Caco-2 (cell line): ENCODE measurements around the gene KDELR3. TPM values are rescaled to one million over a fixed set of nuclear protein-coding genes. Genes with fewer than 3 reads are reported as not detected.

Source experiments
- BruUV-seq: library from RNA; stranded (reverse); fragments of 400-500 nt; replicated peaks from 2 replicates; lab custom pipeline; 2021; lab: Mats Ljungman, UMichigan
- CTCF ChIA-PET: fragments of 300-600 bp; sonication (Branson Sonifier 250); formaldehyde crosslinking; loops from one replicate; lab custom pipeline; 2022; ENCODE audit warnings: antibody characterized with exemption; lab: Charles Lee
- POLR2A ChIA-PET: fragments of 300-600 bp; sonication (Branson Sonifier 250); formaldehyde crosslinking; loops from one replicate; lab custom pipeline; 2022; ENCODE audit warnings: antibody characterized with exemption; lab: Charles Lee
- DNase-seq, 2 experiments: peaks; one replicate each; pipeline versions ENCODE4 v3.0.0 to v3.0.0-alpha.2; 2020 to 2022
- H3K27me3 ChIP-seq: replicated peaks from 2 replicates; pipeline ENCODE4 v1.6.0; 2011; ENCODE audit warnings: low read length; ENCODE audit not compliant: control insufficient read depth, insufficient read depth
- H3K36me3 ChIP-seq: 2 replicates; pipeline ENCODE4 v1.5.1; 2011; ENCODE audit warnings: low read length; ENCODE audit not compliant: control insufficient read depth, insufficient read depth
- H3K4me1 ChIP-seq: fragments of 250-450 bp; sonication (Bioruptor Pico); 2 replicates; pipeline ENCODE4 v1.5.1; 2020; ENCODE audit warnings: mild to moderate bottlenecking
- H3K4me3 ChIP-seq: 2 replicates; pipeline ENCODE4 v1.5.1; 2011; ENCODE audit warnings: low read depth, mild to moderate bottlenecking, control low read depth, low read length
- H3K9me3 ChIP-seq: fragments of 250-450 bp; sonication (Bioruptor Pico); 2 replicates; pipeline ENCODE4 v1.5.1; 2020; ENCODE audit warnings: mild to moderate bottlenecking, moderate library complexity
- H3K27ac Mint-ChIP-seq: one replicate; pipeline ENCODE4 v1.8.0; 2022; ENCODE audit warnings: mixed read lengths; ENCODE audit not compliant: unreplicated experiment
- H3K27me3 Mint-ChIP-seq: one replicate; pipeline ENCODE4 v1.8.0; 2022; ENCODE audit warnings: mixed read lengths; ENCODE audit not compliant: insufficient read depth, unreplicated experiment
- H3K36me3 Mint-ChIP-seq: one replicate; pipeline ENCODE4 v1.8.0; 2022; ENCODE audit warnings: mild to moderate bottlenecking, mixed read lengths; ENCODE audit not compliant: insufficient read depth, unreplicated experiment
- H3K4me1 Mint-ChIP-seq: one replicate; pipeline ENCODE4 v1.8.0; 2022; ENCODE audit warnings: low read depth, mixed read lengths; ENCODE audit not compliant: unreplicated experiment
- H3K4me3 Mint-ChIP-seq: one replicate; pipeline ENCODE4 v1.8.0; 2022; ENCODE audit warnings: mild to moderate bottlenecking, moderate library complexity, mixed read lengths; ENCODE audit not compliant: unreplicated experiment
- H3K9me3 Mint-ChIP-seq: one replicate; pipeline ENCODE4 v1.8.0; 2022; ENCODE audit warnings: mixed read lengths; ENCODE audit not compliant: unreplicated experiment
- CTCF ChIP-seq, 2 experiments: fragments of 200-600 bp in 1 of 2; IDR thresholded peaks; 1 replicate in 1 of 2; 2 replicates in 1 of 2; pipeline versions ENCODE4 v1.5.1 to v1.8.0; 2011 to 2022; ENCODE audit warnings: antibody characterized with exemption in 1 of 2, control low read depth in 1 of 2, inconsistent platforms in 1 of 2, low read depth in 1 of 2, low read length in 1 of 2, mild to moderate bottlenecking in 1 of 2, moderate library complexity in 1 of 2; ENCODE audit not compliant: insufficient read depth in 1 of 2, severe bottlenecking in 1 of 2, unreplicated experiment in 1 of 2
- intact Hi-C: fragments of 100-400 bp; cut with micrococcal nuclease; formaldehyde crosslinking; loops from one replicate; pipeline ENCODE4 v1.10.0; 2022; ENCODE audit not compliant: unreplicated experiment
- total RNA-seq: library from RNA; stranded (reverse); gene quantifications from 2 replicates; pipeline ENCODE4 v1.2.3, GENCODE V29; 2022

The KDELR3 gene
- total RNA-seq, 1 experiment from 2014 or later, result 13.4 TPM

GRCh38 chr22:38419858-38420160, 48.1 kb upstream of the KDELR3 start:
- H3K4me3 ChIP-seq, result no peak overlapping the region
- Mint-ChIP-seq H3K4me3 (no peak overlapping the region), H3K36me3 (no peaks in the 10 kb centered on the region), H3K4me1 (peaks cover 8% of the 10 kb centered on the region), H3K27ac (no peak overlapping the region), H3K9me3 (no peaks in the 10 kb centered on the region), H3K27me3 (no peaks in the 10 kb centered on the region)
- no peaks in the 10 kb centered on the region for H3K36me3 ChIP-seq
- H3K9me3 ChIP-seq, result no peaks in the 10 kb centered on the region
- intact Hi-C loops, result no loop called here
- POLR2A ChIA-PET, result interaction anchor here (0.6 kb wide), 1 partner anchor 275 kb away, joined by 3 read pairs; no protein-coding TSS in a partner anchor
- peaks cover 21% of the 10 kb centered on the region for H3K4me1 ChIP-seq
- H3K27me3 ChIP-seq, result no peaks in the 10 kb centered on the region
- CTCF ChIA-PET, result interaction anchor here (0.5 to 0.7 kb wide), 3 partner anchors 12 to 66 kb away, joined by 3 read pairs; no protein-coding TSS in a partner anchor
- TF ChIP-seq CTCF (IDR thresholded peaks at IDR 0.05; ENCODE audit: insufficient read depth in 1 of 2, low read depth in 1 of 2, low read length in 1 of 2, severe bottlenecking in 1 of 2, unreplicated experiment in 1 of 2), result no peak
- DNase-seq, result no peak
- BruUV-seq, result no TSS peak

- Mint-ChIP-seq H3K27ac (no peak overlapping the region), H3K9me3 (no peaks in the 10 kb centered on the region), H3K4me3 (no peak overlapping the region), H3K36me3 (no peaks in the 10 kb centered on the region), H3K27me3 (no peaks in the 10 kb centered on the region), H3K4me1 (peaks cover 8% of the 10 kb centered on the region)
- Histone ChIP-seq H3K9me3 (no peaks in the 10 kb centered on the region), H3K4me3 (no peak overlapping the region), H3K36me3 (no peaks in the 10 kb centered on the region), H3K4me1 (peaks cover 21% of the 10 kb centered on the region), H3K27me3 (no peaks in the 10 kb centered on the region)
- CTCF ChIA-PET, result interaction anchor here (0.7 kb wide), 2 partner anchors 8 to 67 kb away, joined by 3 to 4 read pairs; no protein-coding TSS in a partner anchor
- POLR2A ChIA-PET, result no interaction called here
- DNase-seq, result no peak
- no peak for TF ChIP-seq CTCF (IDR thresholded peaks at IDR 0.05; ENCODE audit: insufficient read depth in 1 of 2, low read depth in 1 of 2, low read length in 1 of 2, severe bottlenecking in 1 of 2, unreplicated experiment in 1 of 2)
- intact Hi-C loops, result no loop called here
- no TSS peak for BruUV-seq
These were observed 47.2 kb upstream of the KDELR3 start for GRCh38 chr22:38420734-38421133.

GRCh38 chr22:38422611-38423511, 45.0 kb upstream of the KDELR3 start:
- DNase-seq, result no peak
- H3K9me3 ChIP-seq, result no peaks in the 10 kb centered on the region
- H3K27me3 ChIP-seq, result no peaks in the 10 kb centered on the region
- H3K27me3 Mint-ChIP-seq, result no peaks in the 10 kb centered on the region
- POLR2A ChIA-PET, result interaction anchor here (0.6 to 0.7 kb wide), 2 partner anchors 30 to 615 kb away, joined by 7 read pairs; partner anchors contain the start of gene GCAT
- no peaks in the 10 kb centered on the region for H3K36me3 Mint-ChIP-seq
- H3K4me3 ChIP-seq, result no peak overlapping the region
- H3K4me3 Mint-ChIP-seq, result no peak overlapping the region
- no TSS peak for BruUV-seq
- no peaks in the 10 kb centered on the region for H3K36me3 ChIP-seq
- no peaks in the 10 kb centered on the region for H3K9me3 Mint-ChIP-seq
- peaks cover 21% of the 10 kb centered on the region for H3K4me1 ChIP-seq
- CTCF ChIA-PET, result no interaction called here
- TF ChIP-seq CTCF (IDR thresholded peaks at IDR 0.05; ENCODE audit: insufficient read depth in 1 of 2, low read depth in 1 of 2, low read length in 1 of 2, severe bottlenecking in 1 of 2, unreplicated experiment in 1 of 2), result no peak
- peaks cover 8% of the 10 kb centered on the region for H3K4me1 Mint-ChIP-seq
- no peak overlapping the region for H3K27ac Mint-ChIP-seq
- intact Hi-C loops, result no loop called here
